Measurements from ENCODE around the gene PPP1R16B.

DNA sequence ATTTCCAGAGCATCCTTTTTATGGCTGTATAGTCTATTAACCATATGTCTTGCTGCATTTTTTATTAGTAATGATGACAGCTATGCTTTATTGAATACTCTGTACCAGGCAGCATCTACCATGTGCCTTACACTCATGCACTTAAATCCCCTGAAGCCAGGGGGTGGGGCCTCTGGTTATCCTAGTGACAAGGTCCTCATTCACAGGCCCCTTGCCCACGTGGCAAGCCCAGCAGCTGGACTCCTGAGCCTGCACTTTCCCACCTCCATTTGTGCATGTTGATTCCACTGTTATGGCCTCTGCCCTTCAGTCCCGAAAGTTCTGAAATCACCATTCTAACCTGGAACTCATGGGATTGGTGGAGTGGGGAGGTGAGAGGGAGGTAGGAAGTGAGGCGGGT, 35.0 kb upstream of the PPP1R16B start:
- no peak for TF ChIP-seq SUZ12 (IDR thresholded peaks at IDR 0.05)
- TF ChIP-seq BHLHE40 (IDR thresholded peaks at IDR 0.05; ENCODE audit: borderline replicate concordance): no peak
- TF ChIP-seq FOXK2 (IDR thresholded peaks at IDR 0.05): no peak
- no peak for TF ChIP-seq ELF4 (IDR thresholded peaks at IDR 0.05)
- no peak for TF ChIP-seq HDGF (IDR thresholded peaks at IDR 0.05; ENCODE audit: borderline replicate concordance)
- no peak for TF ChIP-seq SP1 (IDR thresholded peaks at IDR 0.05)
- no peak for TF ChIP-seq ARNT (IDR thresholded peaks at IDR 0.05)
- no peak for TF ChIP-seq ZNF384 (IDR thresholded peaks at IDR 0.05)
- no peak for TF ChIP-seq NFRKB (IDR thresholded peaks at IDR 0.05)
- no peak for TF ChIP-seq TARDBP (IDR thresholded peaks at IDR 0.05)
